H1 (cell line): ENCODE data around the gene ST14. TPM values are rescaled to one million over a fixed set of nuclear protein-coding genes. Genes with fewer than 3 reads are reported as not detected.

Experiments used
- CTCF ChIA-PET: fragments of 300-600 bp; sonication (Branson Sonifier 250); formaldehyde crosslinking; loops from one replicate; lab custom pipeline; 2021; ENCODE audit not compliant: partially characterized antibody; lab: Charles Lee
- POLR2A ChIA-PET: fragments of 300-600 bp; sonication (Branson Sonifier 250); formaldehyde crosslinking; loops from one replicate; lab custom pipeline; 2021; ENCODE audit warnings: inconsistent platforms; ENCODE audit not compliant: partially characterized antibody; lab: Charles Lee
- DNase-seq, 2 experiments: peaks; one replicate each; pipeline versions ENCODE4 v3.0.0 to v3.0.0-alpha.2; 2010 to 2022; ENCODE audit warnings: low spot score in 2 of 2, low read depth in 1 of 2, mixed read lengths in 1 of 2
- FAIRE-seq: peaks from 2 replicates; lab custom pipeline; 2011; peaks lifted over from hg19 to GRCh38; lab: Jason Lieb, UNC
- H2AFZ ChIP-seq: 2 replicates; pipeline ENCODE4 v1.8.1; 2012; ENCODE audit warnings: low read length, inconsistent platforms
- H2AK5ac ChIP-seq: 2 replicates; pipeline ENCODE4 v1.6.1; 2013; ENCODE audit warnings: low read depth, low read length
- H2BK120ac ChIP-seq: replicated peaks from 2 replicates; pipeline ENCODE3; 2013; ENCODE audit warnings: low read depth, low read length, inconsistent platforms
- H2BK12ac ChIP-seq: 2 replicates; pipeline ENCODE4 v1.6.1; 2013; ENCODE audit warnings: low read depth, low read length
- H2BK15ac ChIP-seq: 2 replicates; pipeline ENCODE4 v1.6.1; 2013; ENCODE audit warnings: low read length
- H2BK20ac ChIP-seq: 2 replicates; pipeline ENCODE4 v1.6.1; 2013; ENCODE audit warnings: low read length
- H2BK5ac ChIP-seq: 2 replicates; pipeline ENCODE4 v1.6.1; 2013; ENCODE audit warnings: low read depth, low read length
- H3K14ac ChIP-seq: 2 replicates; pipeline ENCODE4 v1.6.1; 2013; ENCODE audit warnings: inconsistent platforms; ENCODE audit not compliant: insufficient read length
- H3K18ac ChIP-seq: 2 replicates; pipeline ENCODE4 v1.6.1; 2013; ENCODE audit warnings: low read length; ENCODE audit errors: extremely low read depth
- H3K23ac ChIP-seq: 2 replicates; pipeline ENCODE4 v1.6.1; 2013; ENCODE audit warnings: inconsistent platforms; ENCODE audit not compliant: insufficient read length
- H3K23me2 ChIP-seq: 2 replicates; pipeline ENCODE4 v1.6.1; 2013; ENCODE audit warnings: low read depth, low read length
- H3K27ac ChIP-seq: 2 replicates; pipeline ENCODE4 v1.6.1; 2011; ENCODE audit warnings: low read depth, low read length, inconsistent platforms
- H3K27me3 ChIP-seq, 4 experiments: replicated peaks in 1 of 4; 1 replicate in 1 of 4; 2 replicates in 3 of 4; pipeline versions ENCODE4 v1.6.1 to v1.8.1; 2011 to 2013; ENCODE audit warnings: low read length in 3 of 4, mild to moderate bottlenecking in 3 of 4, inconsistent platforms in 2 of 4, mixed read lengths in 2 of 4, moderate library complexity in 1 of 4; ENCODE audit not compliant: control insufficient read depth in 3 of 4, insufficient read depth in 3 of 4; ENCODE audit errors: extremely low read depth in 1 of 4
- H3K36me3 ChIP-seq, 4 experiments: 2 replicates each; pipeline versions ENCODE4 v1.6.1 to v1.8.1; 2011 to 2013; ENCODE audit warnings: mild to moderate bottlenecking in 4 of 4, low read length in 3 of 4, moderate library complexity in 2 of 4, control low read depth in 1 of 4, inconsistent platforms in 1 of 4; ENCODE audit not compliant: insufficient read depth in 4 of 4, control insufficient read depth in 2 of 4
- H3K4ac ChIP-seq: replicated peaks from 2 replicates; pipeline ENCODE3; 2013; ENCODE audit warnings: low read length, low read depth, mixed read lengths, inconsistent platforms; ENCODE audit not compliant: insufficient read length
- H3K4me1 ChIP-seq, 4 experiments: replicated peaks in 1 of 4; 1 replicate in 1 of 4; 2 replicates in 3 of 4; pipeline versions ENCODE4 v1.6.1 to v1.8.1; 2011 to 2013; ENCODE audit warnings: low read length in 3 of 4, inconsistent platforms in 2 of 4, mixed read lengths in 1 of 4; ENCODE audit not compliant: insufficient read depth in 4 of 4, control insufficient read depth in 3 of 4
- H3K4me2 ChIP-seq, 2 experiments: 2 replicates each; pipeline versions ENCODE4 v1.6.1 to v1.8.1; 2011 to 2013; ENCODE audit warnings: low read depth in 2 of 2, low read length in 2 of 2, control low read depth in 1 of 2, inconsistent platforms in 1 of 2, mild to moderate bottlenecking in 1 of 2; ENCODE audit not compliant: insufficient read depth in 1 of 2
- H3K4me3 ChIP-seq, 4 experiments: fragments of 200-600, 300-600 bp in 1 of 4; sonication (generic), shearing (Covaris generic), sonication (Bioruptor Twin) in 1 of 4; 2 replicates each; pipeline versions ENCODE4 v1.5.1 to v1.8.1; 2011 to 2016; ENCODE audit warnings: low read length in 4 of 4, low read depth in 3 of 4, control low read depth in 2 of 4, inconsistent platforms in 2 of 4, mild to moderate bottlenecking in 2 of 4, mixed read lengths in 1 of 4, moderate library complexity in 1 of 4; ENCODE audit not compliant: insufficient read depth in 2 of 4; ENCODE audit errors: extremely low read depth in 1 of 4
- H3K56ac ChIP-seq: replicated peaks from 2 replicates; pipeline ENCODE3; 2013; ENCODE audit warnings: low read depth, mild to moderate bottlenecking, mixed read lengths, low read length, inconsistent platforms; ENCODE audit not compliant: insufficient read length
- H3K79me1 ChIP-seq: 2 replicates; pipeline ENCODE4 v1.6.1; 2013; ENCODE audit warnings: low read depth, low read length, control low read depth
- H3K79me2 ChIP-seq, 2 experiments: 2 replicates each; pipeline versions ENCODE4 v1.6.1 to v1.8.1; 2012 to 2013; ENCODE audit warnings: low read length in 2 of 2, mild to moderate bottlenecking in 2 of 2, inconsistent platforms in 1 of 2; ENCODE audit not compliant: insufficient read depth in 2 of 2, control insufficient read depth in 1 of 2
- H3K9ac ChIP-seq, 4 experiments: replicated peaks in 1 of 4; 1 replicate in 1 of 4; 2 replicates in 3 of 4; pipeline versions ENCODE4 v1.6.1 to v1.8.1; 2011 to 2013; ENCODE audit warnings: low read depth in 3 of 4, low read length in 3 of 4, control low read depth in 2 of 4, mild to moderate bottlenecking in 2 of 4, moderate library complexity in 2 of 4, inconsistent platforms in 1 of 4; ENCODE audit errors: extremely low read depth in 1 of 4
- H3K9me3 ChIP-seq, 2 experiments: 2 replicates each; pipeline versions ENCODE4 v1.6.1 to v1.8.1; 2012 to 2013; ENCODE audit warnings: mild to moderate bottlenecking in 2 of 2, moderate library complexity in 2 of 2, control low read depth in 1 of 2, inconsistent platforms in 1 of 2, low read depth in 1 of 2, low read length in 1 of 2, mixed read lengths in 1 of 2; ENCODE audit not compliant: insufficient read depth in 2 of 2
- H4K20me1 ChIP-seq, 2 experiments: replicated peaks in 1 of 2; 2 replicates each; pipeline versions ENCODE3 to v1.8.1; 2011 to 2013; ENCODE audit warnings: inconsistent platforms in 2 of 2, low read length in 2 of 2, mild to moderate bottlenecking in 1 of 2; ENCODE audit not compliant: insufficient read depth in 2 of 2, control insufficient read depth in 1 of 2
- H4K5ac ChIP-seq: 2 replicates; pipeline ENCODE4 v1.6.1; 2013; ENCODE audit warnings: low read length, low read depth, mixed read lengths, inconsistent platforms; ENCODE audit not compliant: insufficient read length
- H4K8ac ChIP-seq: 2 replicates; pipeline ENCODE4 v1.8.0; 2013; ENCODE audit warnings: mild to moderate bottlenecking, moderate library complexity, low read length, inconsistent platforms; ENCODE audit not compliant: insufficient read depth; ENCODE audit errors: extremely low read depth
- H4K91ac ChIP-seq: replicated peaks from 2 replicates; pipeline ENCODE3; 2013; ENCODE audit warnings: low read length, mixed read lengths, inconsistent platforms; ENCODE audit not compliant: insufficient read length
- CHD2 ChIP-seq: IDR thresholded peaks from 2 replicates; pipeline ENCODE4 v1.6.1; 2012; ENCODE audit warnings: low read length, improper control_type of control experiment
- TCF12 ChIP-seq: IDR thresholded peaks from 2 replicates; pipeline ENCODE4 v1.6.1; 2011; ENCODE audit warnings: low read depth, mild to moderate bottlenecking, low read length
- WGBS, 2 experiments: shearing (Covaris generic) in 1 of 2; methylation state at CpG; one replicate each; pipeline versions ENCODE4 v1.1.6 to v1.1.7; 2013 to 2015; ENCODE audit warnings: low lambda C conversion rate in 2 of 2, mixed read lengths in 2 of 2, inconsistent platforms in 1 of 2, low coverage in 1 of 2, missing lambda C conversion rate in 1 of 2; ENCODE audit not compliant: insufficient replicate concordance in 2 of 2, insufficient coverage in 1 of 2, insufficient read length in 1 of 2; ENCODE audit errors: extremely low coverage in 1 of 2, missing lambda C conversion rate in 1 of 2; 5-methylcytosine and 5-hydroxymethylcytosine counted together
- polyA plus RNA-seq, 7 experiments: library from polyadenylated mRNA; depleted of rRNA in 3 of 7; stranded (reverse) in 5 of 7; unstranded in 2 of 7; fragments of >200 nt in 5 of 7; fragments of 200-250 nt in 2 of 7; gene quantifications; 1 replicate in 5 of 7; 2 replicates in 1 of 7; 4 replicates in 1 of 7; pipeline versions ENCODE4 v1.2.1 to v1.2.3, GENCODE V29; 2011 to 2013; ENCODE audit warnings: missing spikeins in 2 of 7, mixed read lengths in 2 of 7
- total RNA-seq: library from RNA; stranded (reverse); fragmentation: NEBNext Ultra II Directional; extraction: Animal tissue kit (Norgen Biotek cat#: 25700); gene quantifications from 2 replicates; pipeline ENCODE4 v1.2.1, GENCODE V29; 2021

Gene ST14
- total and polyA plus RNA-seq, 2 of the 8 experiments (the other 6 are each of a cell fraction or from before 2014, with no cell fraction given) = 22.4 to 24.9 TPM

DNA sequence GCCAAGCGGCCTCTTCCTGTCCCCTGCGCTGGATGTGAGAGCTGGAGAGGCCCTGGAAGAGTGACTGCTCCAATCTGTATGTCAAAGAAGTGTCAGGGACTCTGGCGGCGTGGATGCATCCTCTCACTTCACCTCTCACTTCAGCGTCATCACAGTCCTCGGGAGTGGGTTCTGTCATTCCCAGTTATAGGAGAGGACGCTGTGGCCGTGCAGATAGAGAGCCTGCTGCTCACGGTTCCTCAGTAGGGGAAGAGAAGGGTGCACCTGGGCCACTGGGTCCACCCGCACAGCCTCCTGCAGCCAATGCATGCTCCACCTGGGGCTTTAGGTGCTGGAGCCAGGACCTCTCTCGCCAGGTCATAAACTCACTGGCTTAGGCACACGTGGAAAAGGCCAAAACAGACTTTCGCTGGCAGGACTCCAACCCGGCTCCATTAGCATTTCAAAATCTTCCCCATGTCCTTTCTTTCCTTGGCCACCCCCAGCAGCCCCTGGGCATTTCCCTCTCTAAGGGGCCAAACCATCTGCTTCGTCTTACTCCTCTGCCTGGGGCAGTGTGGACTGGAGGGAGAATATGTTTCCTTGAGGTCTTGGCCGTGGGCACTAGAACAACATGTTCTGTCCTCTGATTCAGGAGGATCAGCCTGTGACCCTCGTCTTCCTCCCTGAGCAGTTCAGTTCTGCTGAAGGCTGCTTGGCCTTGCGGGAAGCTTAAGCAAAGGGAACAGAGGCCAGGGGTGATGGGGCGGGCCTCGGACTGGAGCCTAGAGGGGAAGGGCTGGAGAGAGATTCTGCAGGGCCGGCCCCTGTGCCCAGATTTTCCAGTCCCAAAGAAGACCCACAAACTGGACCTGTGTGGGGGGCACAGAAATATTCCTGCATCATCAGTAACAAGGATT is 57.8 kb downstream of the ST14 start:
- no peak overlapping the region for H3K4me3 ChIP-seq
- no peaks in the 10 kb centered on the region for H3K27me3 ChIP-seq
- POLR2A ChIA-PET = interaction anchor here (0.8 to 3.3 kb wide), 2 partner anchors 10 to 154 kb away, joined by 3 to 13 read pairs; no protein-coding TSS in a partner anchor
- H2BK15ac ChIP-seq = no peak overlapping the region
- H2BK12ac ChIP-seq = peak overlapping the region; percentile 86; the same call in 1 of the 2 replicates
- H3K36me3 ChIP-seq = no peaks in the 10 kb centered on the region; a peak in 1 of 8 replicates
- H4K5ac ChIP-seq = no peak overlapping the region
- H3K23me2 ChIP-seq = no peaks in the 10 kb centered on the region
- TF ChIP-seq TCF12 (no peak), CHD2 (no peak)
- TF ChIP-seq, all 59 proteins: peak for 0
- Histone ChIP-seq H3K27ac (no peak overlapping the region), H3K4me2 (peak overlapping the region in 1 of 2 experiments; percentile 7; a peak in 1 of 4 replicates), H4K20me1 (peaks cover 0 to 3% of the 10 kb centered on the region in 2 experiments), H3K56ac (no peak overlapping the region), H2AFZ (no peak overlapping the region), H3K9me3 (no peaks in the 10 kb centered on the region; a peak in 1 of 4 replicates), H2BK5ac (peak overlapping the region; percentile 9; the same call in 1 of the 2 replicates), H3K18ac (peak overlapping the region; percentile 4), H4K91ac (peak overlapping the region; percentile 20), H3K79me2 (no peaks in the 10 kb centered on the region), H2AK5ac (no peak overlapping the region), H4K8ac (no peak overlapping the region; the same call in 1 of the 2 replicates), H3K4ac (no peak overlapping the region), H2BK20ac (peak overlapping the region; percentile 75; the same call in 1 of the 2 replicates), H3K14ac (no peak overlapping the region), H3K9ac (no peak overlapping the region), H3K4me1 (peaks cover 0 to 16% (median 12%) of the 10 kb centered on the region in 4 experiments; a peak in 6 of 7 replicates), H2BK120ac (no peak overlapping the region), H3K23ac (no peak overlapping the region), H3K79me1 (no peaks in the 10 kb centered on the region)
- FAIRE-seq = no peak
- 74% methylated on average over 20 of the region's 21 CpGs; no CpG with 5 or more reads in 1 of the 2 experiments for WGBS, 2 experiments
- CTCF ChIA-PET = interaction anchor here (0.7 to 3.0 kb wide), 5 partner anchors 172 to 645 kb away, joined by 3 to 7 read pairs (median 4); no protein-coding TSS in a partner anchor
- peak in 1 of 2 experiments; percentile 52 for DNase-seq
